Uterus (tissue), 2 donors: ENCODE results near the gene ACY1.

Source experiments
- POLR2A ChIP-seq, 2 donors: fragments of 450-650 bp; IDR thresholded peaks; one replicate each; pipeline ENCODE4 v1.6.1; 2016; ENCODE audit warnings: antibody characterized with exemption in 2 of 2, mild to moderate bottlenecking in 1 of 2, moderate library complexity in 1 of 2
- TF ChIP-seq, protein P1 (sequence below), 4 experiments: fragments of 200-600 bp in 2 of 4; fragments of 450-650 bp in 2 of 4; sonication (generic) in 2 of 4; IDR thresholded peaks; one replicate each; pipeline ENCODE4 v1.5.1; 2016 to 2019; ENCODE audit warnings: antibody characterized with exemption in 4 of 4, mild to moderate bottlenecking in 2 of 4, moderate library complexity in 1 of 4

DNA sequence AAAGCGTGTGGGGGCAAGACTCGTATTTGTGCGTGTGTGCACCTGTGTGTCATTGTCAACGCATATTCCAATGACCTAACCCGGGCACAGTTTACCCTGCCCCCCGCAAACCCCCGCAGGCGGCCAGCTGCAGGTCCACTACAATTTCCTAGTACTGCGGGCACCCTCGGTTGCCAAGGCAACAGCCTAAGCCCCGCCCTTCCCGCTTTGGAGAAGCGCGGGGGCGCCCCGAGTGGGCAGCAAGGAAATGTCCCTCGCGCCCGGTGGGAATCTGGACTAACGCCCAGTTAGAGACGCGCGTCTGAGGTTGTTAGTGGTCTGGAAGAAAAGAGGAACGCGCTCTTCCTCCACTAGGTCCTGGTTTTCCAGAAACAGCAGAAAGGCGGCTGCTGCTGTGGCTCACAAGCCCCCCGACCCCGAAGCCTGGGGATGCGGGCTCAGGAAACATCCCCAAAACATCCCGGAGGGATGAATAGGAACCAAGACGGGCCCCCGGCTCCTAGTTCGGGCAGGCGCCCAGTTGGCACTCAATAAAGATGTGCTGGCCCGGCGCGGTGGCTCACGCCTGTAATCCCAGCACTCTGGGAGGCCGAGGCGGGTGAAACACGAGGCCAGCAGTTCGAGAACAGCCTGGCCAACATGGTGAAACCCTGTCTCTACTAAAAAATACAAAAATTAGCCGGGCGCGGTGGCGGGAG is 7.3 kb upstream of the ACY1 start:
- no peak for TF ChIP-seq POLR2A (IDR thresholded peaks at IDR 0.05)
- TF ChIP-seq, protein P1, sequence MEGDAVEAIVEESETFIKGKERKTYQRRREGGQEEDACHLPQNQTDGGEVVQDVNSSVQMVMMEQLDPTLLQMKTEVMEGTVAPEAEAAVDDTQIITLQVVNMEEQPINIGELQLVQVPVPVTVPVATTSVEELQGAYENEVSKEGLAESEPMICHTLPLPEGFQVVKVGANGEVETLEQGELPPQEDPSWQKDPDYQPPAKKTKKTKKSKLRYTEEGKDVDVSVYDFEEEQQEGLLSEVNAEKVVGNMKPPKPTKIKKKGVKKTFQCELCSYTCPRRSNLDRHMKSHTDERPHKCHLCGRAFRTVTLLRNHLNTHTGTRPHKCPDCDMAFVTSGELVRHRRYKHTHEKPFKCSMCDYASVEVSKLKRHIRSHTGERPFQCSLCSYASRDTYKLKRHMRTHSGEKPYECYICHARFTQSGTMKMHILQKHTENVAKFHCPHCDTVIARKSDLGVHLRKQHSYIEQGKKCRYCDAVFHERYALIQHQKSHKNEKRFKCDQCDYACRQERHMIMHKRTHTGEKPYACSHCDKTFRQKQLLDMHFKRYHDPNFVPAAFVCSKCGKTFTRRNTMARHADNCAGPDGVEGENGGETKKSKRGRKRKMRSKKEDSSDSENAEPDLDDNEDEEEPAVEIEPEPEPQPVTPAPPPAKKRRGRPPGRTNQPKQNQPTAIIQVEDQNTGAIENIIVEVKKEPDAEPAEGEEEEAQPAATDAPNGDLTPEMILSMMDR (IDR thresholded peaks at IDR 0.05): no peak
